GM18499 (cell line): ENCODE measurements around the gene SLMAP.

Experiments used
- ATAC-seq: cut with Tn5 transposase; IDR thresholded peaks from one replicate; pipeline ENCODE4 v1.9.1; 2021; ENCODE audit warnings: moderate number of reproducible peaks; ENCODE audit not compliant: insufficient read depth, unreplicated experiment

Gene SLMAP

DNA sequence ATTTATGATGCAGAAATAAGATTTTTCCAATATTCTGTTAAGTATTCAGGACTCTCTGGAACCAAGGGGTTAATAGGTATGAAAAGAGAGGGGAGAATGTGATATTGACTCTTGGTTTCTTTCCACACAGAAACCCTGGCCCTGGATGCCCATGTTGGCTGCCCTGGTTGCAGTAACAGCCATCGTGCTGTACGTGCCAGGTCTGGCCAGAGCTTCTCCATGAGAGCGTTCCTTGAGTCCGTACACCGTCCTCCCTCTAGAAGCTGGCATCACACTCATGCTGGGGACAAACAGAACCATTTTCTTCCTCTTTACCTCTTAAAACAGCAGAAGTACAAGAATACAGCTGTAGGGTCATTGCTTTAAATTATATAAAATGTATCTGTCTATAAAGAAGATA is 171.1 kb downstream of the SLMAP start:
- no peak for ATAC-seq

DNA sequence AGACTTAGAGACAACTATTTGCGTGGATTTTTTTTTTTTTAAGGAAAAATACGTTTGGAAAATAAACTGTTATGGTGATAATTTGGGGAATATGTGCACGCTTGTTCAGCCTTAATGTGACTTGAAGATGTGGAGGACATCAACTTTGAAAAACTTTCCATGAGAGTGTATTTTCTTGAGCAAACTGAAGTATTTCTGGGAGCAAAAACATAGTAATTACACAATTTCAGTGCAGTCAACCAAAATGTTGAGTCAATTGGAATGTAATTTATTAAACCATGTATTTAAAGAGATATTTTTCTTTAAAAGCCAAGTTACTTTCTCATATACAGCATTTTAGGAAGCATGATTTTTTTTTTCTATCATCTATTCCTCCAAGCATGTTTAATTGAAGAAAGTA is 171.8 kb downstream of the SLMAP start:
- no peak for ATAC-seq

DNA sequence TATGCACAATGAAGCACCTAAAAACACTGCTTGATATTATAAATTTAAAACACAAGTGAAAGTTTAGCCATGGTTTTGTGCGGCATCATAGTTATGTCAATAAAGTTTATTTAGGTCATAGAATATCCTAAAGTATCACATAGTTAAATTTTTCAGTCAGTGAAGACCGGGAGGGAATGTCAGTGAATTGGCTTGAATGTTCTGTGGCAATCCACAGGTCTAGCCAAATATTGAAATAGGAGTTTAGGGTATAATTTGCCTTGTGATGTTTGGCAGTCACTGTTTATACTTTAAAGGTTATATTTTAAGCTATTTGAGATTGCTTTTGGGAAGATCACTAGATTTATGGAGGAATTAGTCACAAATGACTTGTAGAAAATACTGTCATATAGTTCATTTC is 172.4 kb downstream of the SLMAP start:
- no peak for ATAC-seq

DNA sequence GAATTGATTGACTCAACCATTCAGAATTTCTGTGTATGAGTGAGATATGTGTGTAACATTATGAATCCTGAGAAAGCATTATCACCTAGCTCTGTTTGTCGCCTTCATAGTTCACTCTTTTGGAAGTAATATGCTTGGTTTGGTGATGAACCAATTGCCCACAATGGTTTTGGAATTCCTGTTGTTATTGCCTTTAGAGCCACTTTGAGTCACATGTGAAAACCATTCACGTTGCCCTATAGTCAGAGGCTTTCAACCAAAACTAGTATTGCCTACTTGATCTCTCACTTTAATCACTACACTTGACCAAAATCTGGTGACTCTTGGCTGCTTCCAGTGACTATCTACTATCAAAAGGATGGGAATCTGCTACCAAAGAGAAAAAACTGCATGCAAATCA is 173.9 kb downstream of the SLMAP start:
- ATAC-seq = no peak

DNA sequence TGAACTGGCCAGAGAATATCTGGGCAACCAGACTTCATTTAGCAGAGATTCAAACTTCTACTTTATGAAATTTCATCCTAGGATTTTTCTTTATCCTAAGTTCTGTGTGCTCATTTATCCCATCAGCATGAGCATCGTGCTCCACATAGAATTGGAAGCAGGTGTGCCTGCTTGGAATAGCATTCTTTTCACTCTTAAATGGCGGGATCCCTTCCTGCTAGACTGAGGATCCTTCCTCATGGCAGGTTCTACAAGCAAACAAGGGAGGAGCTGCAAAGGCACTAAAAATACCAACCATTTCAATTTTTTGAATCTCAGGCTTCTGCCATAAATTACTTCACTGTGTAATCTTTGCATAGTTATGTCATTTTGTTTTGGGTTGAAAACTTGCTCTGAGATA is 177.5 kb downstream of the SLMAP start:
- ATAC-seq = no peak

DNA sequence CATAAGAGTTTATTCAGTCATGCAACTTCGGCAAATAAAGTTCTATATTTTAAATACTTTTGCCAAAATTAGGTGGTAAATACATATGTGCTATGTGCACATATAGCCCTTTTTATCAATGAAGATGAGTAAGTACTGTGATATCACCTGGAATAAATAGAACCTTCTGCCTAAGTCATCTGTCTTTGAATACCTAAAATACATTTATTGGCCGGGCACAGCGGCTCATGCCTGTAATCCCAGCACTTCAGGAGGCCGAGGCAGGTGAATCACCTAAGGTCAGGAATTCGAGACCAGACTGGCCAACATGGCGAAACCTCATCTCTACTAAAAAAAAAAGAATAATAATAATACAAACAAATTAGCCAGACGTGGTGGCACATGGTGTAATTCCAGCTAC is 178.3 kb downstream of the SLMAP start:
- no peak for ATAC-seq

DNA sequence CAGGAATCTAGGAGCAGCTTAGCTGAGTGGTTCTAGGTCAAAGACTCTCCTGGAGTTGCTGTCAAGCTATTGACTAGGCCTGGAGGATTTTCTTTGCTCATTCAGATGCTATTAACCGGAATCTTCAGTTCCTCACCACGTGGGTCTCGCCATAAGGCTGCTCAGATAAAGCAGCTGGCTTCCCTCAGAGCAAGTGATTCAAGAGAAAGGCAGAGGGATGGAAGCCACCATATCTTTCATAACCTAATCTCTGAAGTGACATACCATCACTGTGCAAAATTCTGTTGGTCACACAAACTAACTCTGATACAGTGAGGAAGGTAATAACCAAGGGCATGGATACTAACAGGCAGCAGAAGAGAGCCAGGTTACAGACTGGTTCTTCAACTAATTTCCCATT is 179.4 kb downstream of the SLMAP start:
- ATAC-seq = no peak

DNA sequence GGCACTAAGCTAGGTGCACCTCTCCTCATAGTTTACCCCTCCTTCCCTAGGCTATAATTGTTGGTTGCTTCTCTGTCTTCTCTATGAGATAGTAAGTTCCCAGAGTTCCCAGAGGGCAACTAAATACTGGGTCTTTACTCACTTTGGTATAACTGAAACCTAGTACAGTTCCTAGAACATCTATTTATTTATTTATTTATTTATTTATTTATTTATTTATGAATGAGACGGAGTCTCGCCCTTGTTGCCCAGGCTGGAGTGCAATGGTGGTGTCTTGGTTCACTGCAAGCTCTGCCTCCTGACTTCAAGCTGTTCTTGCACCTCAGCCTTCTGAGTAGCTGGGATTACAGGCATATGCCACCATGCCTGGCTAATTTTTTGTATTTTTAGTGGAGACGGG is 181.0 kb downstream of the SLMAP start:
- ATAC-seq = no peak

DNA sequence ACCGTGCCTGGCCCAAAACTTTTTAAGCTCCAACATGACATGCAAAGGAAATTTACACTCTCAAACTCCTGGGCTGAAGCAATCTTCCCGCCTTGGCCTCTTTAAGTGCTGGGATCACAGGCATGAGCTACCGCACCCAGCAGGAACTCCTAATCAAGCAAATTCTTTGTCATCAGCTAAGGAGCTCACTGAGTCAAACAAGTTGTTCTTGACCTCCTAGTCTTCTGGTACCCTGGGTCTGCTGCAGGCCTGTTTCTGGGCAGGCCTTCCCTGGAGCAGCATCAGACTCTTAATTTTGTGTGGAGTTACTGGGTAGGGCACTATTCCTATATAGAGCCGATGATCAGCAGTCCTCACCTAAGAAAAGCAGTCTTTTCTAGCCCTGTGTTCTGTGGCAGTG is 183.7 kb downstream of the SLMAP start:
- ATAC-seq = no peak

DNA sequence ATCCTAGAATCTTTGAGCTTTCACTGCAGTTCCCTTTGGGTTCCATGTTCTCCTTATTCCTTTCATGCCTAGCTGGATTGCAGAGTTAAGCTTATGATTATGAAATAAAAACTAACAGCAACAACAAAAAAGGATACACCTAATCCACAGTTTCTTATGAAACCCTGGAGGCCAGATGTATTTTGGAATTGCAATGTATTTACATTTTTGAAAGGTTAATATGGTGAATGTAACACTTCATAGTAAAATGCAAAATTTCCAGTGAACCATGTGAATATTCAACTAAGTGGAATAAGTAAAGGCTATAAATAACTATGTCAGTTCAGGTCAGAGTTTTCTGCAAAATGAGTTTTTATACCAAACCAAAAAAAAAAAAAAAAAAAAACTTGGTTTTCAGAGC is 186.3 kb downstream of the SLMAP start:
- no peak for ATAC-seq

DNA sequence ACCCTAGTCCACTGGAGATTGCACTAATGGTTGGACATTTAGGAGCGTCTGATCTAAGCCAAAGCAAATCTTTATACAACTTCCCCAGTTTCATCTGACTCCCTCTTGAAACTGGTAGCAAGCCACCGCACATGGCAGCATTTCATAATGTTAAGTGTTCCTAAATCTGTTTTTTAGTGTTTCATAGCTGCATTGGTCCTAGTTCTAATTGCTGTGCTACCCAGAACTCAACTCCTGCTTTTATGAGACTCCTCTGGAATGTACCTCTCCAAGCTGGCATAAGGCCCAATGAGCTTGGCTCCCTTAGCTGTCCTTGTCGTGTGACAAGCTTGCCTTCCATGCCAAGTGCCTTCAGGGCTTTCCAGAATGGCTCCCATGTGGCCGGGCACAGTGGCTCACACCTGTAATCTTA is 186.8 kb downstream of the SLMAP start:
- no peak for ATAC-seq

DNA sequence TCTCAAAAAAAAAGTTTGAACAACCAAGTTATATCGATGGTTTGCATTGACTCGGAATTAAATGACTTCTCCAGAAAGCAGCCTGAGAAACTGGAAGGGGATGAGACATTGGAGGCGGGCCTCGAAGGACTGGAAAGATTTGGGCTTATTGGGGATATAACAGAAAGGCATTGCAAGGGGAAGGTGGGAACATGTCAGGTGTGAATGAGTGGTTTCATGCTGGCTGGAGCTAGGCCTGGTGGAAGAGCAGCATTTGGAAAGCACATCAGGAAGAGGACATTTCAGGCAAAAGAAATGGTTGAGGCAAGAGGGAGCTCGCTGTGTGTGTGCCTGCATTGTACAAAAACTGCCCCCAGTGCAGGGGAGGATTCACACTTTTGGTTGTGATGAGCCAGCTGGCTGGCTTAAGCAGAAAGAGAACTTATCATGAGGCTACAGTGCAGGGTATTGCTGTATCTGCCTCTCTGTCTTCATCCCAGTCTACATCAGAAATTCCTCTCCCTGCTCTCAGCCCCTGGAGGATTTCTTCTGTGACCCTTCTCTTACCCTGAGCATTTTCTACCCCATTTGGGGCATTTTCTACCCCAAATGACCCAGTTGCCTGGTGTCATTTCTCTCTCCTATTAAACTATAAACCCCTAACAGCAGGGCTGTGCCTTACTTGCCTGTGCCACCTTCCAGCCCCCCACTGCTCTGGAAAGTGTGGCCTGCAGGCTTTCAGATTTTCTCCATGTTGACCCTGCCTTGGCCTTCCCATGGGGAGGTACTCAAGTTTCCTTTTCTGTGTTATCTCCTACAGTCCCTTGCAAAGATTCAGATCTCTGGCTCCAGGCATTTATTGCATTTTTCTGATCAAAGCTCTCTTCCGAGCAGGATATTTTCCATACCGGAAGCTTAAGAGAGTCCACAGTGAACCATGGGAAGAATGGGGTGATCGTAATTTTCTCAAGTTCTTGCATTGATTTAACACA is 187.7 kb downstream of the SLMAP start:
- ATAC-seq = no peak

DNA sequence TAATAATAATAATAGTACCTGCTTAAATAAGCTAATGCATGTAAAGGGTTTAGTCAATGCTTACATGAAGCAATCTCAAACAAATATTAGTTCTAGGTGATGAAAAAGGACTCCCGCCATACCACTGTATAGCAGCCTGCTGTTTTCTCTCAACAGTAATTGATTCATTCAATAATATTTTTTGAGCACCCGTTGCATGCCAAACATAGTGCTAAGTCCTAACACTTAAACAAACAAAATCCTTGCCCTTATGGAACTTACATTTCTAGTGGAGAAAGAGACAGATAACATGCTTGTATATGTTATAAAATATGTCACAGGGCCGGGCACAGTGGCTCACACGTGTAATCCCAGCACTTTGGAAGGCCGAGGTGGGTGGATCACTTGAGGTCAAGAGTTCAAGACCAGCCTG is 190.9 kb downstream of the SLMAP start:
- ATAC-seq = no peak

DNA sequence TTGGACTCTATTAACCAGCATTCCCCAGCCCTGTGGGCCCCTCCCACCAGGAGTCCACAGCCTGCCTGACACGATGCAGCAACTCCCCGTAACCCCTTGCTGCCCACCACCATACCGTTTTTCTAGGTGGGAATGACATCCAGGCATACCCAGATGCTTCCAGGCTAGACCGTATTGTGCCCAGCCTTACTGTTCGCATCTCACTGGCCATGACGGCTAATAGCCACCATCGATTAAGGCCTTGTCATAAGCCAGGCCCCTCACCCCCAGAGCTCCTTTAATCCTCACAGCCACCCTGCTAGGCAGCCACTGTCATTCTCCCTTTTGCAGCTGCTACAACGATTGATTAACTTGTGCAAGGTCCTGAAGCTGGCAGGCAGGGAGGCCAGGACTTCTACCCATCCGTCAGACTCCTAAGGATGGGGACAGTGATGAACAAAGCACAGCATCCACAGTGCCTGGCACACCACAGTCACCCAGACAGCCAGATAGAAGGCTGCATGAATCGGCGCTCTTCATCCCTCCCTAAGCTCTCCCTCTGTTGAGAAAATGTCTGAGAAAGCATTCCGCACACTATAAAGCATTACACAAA is 192.1 kb downstream of the SLMAP start:
- ATAC-seq = no peak

DNA sequence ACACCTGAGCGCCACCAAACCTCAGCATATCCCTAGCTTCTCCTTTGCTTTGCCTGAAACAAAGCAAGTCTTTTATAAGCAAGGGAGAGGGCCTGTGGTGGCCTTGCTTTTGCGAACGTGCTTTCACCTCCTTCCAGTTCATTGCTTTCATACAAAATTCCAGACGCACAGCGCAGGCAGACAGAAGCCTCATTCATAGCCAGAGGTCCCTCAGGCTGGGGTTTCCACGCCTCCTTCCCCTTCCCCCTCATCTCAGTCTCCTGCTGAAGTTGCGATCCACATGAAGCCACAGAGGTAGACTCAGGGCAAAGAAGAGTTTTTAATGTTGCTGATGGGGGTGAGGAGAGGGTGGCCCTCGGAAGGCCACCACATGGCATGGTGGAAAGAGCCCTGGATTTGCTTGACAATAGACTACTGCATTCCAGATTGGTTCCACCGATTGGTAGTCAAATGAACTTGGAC is 192.7 kb downstream of the SLMAP start:
- ATAC-seq = no peak

DNA sequence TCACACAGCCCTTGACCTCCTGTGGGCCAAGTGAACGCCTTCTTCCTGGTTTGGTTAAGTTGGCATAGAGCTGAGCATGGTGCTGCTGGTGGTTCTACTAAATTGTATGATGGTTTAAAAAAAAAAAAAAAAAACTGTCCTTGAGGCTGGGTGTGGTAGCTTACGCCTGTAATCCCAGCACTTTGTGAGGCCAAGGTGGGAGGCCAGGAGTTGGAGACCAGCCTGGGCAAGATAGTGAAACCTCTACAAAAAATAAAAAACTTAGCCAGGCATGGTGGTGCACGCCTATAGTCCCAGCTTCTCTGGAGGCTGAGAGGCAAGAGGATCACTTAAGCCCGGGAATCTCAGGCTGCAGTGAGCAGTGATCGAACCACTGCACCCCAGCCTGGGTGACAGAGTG is 193.2 kb downstream of the SLMAP start:
- ATAC-seq = no peak

DNA sequence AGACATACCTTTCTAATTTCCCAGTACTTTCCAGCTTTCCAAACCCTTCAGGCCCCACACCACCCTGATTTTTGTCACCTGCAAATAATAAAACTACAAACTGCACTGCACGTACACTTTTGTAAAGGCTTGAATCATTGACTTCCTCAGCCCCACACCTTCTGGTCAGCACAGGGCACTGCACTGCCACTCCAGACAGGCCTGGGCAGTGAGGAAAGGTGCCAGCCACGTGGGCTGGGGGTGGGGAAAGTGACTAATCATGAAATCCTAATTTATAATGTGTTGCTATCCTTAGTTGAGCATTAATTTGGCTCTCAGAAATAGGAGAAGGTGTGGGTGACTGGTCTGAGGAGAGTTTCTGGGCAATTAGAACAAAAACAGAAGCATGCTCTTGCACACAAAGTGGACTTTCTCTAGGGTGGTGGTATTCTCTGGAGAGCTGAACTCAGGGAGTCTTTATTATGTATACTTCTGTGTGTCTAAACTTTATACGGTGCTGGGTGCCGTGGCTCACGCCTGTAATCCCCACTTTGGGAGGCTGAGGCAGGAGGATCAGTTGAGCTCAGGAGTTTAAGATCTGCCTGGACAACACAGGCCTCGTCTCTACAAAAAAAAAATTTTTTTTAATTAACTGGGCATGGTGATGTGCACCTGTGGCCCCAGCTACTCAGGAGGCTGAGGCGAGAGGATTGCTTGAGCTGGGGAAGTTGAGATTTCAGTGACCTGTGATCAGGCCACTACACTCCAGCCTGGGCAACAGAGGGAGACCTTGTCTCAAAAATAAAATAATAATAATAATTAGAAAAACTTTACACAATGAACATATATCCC is 193.9 kb downstream of the SLMAP start:
- no peak for ATAC-seq

DNA sequence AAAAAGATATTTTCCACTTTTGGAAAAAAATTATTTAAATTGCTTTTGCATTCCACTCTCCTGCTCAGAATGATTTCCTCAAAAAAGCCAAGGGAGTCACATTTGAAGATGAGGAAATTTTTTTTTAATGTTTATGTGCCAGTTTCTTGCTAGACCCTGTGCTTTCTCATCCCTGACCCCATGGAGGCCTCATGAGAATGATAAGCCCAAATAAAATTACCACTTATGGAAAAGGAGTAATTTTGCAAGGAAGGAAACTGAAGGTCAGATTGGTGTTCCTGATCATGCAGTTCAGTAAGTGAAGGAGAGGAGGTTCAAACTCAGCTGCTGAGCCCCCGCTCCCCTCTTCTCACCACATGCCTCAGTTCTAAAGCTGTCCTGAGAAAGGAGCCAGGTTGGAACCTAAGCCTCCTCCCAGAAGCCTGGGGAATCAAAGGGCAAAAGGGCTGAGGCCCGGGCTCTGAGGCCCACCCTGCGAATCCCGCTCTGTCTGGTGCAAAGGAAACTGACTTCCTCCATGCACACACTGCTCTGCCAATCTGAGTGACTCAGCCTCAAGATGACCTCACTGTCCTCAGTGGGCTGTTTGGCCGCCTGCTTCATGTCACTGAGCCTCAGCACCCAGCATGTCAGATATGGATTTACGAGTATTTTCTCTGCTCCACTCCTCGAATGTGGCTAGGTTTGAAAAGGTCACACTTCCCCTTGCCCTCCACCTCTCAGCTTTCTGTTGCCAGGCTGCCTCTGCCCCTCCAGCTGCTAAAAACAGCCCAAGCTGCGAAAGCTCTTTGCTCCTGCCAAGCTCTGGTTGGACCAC is 195.2 kb downstream of the SLMAP start:
- no peak for ATAC-seq

DNA sequence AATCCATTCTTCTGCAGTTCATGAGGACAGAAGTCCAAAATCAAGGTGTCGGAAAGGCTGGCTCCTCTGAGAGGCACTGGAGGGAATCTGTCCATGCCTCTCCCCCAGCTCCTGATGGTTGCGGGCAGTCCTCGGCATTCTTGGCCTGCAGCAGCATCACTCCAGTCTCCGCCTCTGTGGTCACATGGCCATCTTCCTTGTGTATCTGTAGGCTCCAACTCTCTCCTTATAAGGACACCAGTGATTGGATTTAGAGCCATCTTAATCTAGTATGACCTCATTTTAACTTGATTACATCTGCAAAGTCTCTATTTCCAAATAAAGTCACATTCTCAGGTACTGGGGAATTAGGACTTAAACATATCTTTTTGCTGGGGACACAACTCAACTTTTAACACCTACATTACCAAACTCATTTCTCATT is 196.1 kb downstream of the SLMAP start:
- ATAC-seq = no peak

DNA sequence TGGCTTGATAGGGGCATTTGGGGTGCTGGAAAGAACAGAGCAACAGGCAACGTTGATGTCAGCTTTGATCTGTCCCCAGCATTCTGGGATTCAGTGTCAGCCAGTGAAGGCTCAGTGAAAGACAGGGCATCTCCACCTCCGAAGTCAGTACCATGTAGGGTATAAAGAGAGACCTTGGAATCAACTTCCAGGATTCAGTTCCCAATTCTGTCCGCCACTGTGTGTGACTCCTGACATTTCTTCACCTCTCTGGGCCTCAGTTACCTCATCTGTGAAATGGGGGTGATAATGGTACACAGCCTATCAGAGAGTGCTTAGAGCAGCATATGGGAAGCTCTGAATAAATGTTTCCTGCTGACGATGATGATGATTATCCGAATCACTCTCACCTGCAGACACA is 196.5 kb downstream of the SLMAP start:
- no peak for ATAC-seq
